ENCODE measurements around the gene TNPO2. TPM values are rescaled to one million over a fixed set of nuclear protein-coding genes. Genes with fewer than 3 reads are reported as not detected.
"Not testable (repeated sequence)": the region's sequence is repeated elsewhere in the genome, so short reads cannot be mapped to it uniquely, and the experiment has no call there.

Gene TNPO2
- total RNA-seq, 1 donor from 2014 or later: 85.7 TPM

DNA sequence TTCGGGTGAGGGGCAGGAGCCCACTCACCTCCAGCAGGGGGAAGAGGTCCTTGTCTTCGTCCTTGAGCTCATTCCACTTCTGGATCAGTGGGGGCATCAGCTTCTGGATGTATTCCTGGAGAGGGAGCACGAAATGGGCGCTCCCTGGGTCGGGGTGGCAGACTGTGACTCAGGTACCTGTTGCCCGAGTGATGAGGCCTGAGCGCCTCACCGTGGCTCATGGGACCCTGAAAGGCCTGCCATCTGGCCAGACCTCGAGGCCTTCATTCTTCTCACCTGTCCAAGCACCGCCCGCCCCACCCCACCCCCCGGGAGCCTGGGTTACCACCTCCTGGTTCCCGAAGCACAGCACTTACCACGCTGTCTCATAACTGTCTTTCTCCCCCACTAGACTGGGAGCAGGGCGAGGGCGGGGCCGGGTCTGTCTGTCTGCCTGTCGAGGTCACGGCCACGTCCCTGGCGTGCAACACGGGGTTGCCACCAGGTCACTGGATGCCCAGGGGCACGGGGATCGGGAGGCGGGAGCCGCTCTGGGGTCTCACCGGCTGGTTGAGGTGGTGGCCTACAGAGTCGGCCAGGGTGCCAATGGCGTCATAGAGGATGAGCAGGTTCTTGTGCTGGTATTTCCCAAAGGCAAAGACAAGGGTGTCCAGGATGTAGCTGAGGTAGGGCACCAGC, 17.9 kb downstream of the TNPO2 start:
- no peak for DNase-seq (ENCODE audit: extremely low spot score in 2 of 2)
- intact Hi-C loops (cut with DNase I): no loop called here
- H3K36me3 ChIP-seq: peaks cover 2 to 93% of the 10 kb centered on the region in 2 donors
- H3K27ac ChIP-seq: no peak overlapping the region
- TF ChIP-seq, protein P1, sequence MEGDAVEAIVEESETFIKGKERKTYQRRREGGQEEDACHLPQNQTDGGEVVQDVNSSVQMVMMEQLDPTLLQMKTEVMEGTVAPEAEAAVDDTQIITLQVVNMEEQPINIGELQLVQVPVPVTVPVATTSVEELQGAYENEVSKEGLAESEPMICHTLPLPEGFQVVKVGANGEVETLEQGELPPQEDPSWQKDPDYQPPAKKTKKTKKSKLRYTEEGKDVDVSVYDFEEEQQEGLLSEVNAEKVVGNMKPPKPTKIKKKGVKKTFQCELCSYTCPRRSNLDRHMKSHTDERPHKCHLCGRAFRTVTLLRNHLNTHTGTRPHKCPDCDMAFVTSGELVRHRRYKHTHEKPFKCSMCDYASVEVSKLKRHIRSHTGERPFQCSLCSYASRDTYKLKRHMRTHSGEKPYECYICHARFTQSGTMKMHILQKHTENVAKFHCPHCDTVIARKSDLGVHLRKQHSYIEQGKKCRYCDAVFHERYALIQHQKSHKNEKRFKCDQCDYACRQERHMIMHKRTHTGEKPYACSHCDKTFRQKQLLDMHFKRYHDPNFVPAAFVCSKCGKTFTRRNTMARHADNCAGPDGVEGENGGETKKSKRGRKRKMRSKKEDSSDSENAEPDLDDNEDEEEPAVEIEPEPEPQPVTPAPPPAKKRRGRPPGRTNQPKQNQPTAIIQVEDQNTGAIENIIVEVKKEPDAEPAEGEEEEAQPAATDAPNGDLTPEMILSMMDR (IDR thresholded peaks at IDR 0.05): no peak
- TF ChIP-seq POLR2AphosphoS5 (IDR thresholded peaks at IDR 0.05; ENCODE audit: insufficient read depth in 1 of 2, low read depth in 1 of 2) (no peak), POLR2A (IDR thresholded peaks at IDR 0.05) (no peak)
- no peak overlapping the region for H3K4me3 ChIP-seq
- H3K9me3 ChIP-seq: no peaks in the 10 kb centered on the region
- no peaks in the 10 kb centered on the region for H3K4me1 ChIP-seq
- no peaks in the 10 kb centered on the region for H3K27me3 ChIP-seq

DNA sequence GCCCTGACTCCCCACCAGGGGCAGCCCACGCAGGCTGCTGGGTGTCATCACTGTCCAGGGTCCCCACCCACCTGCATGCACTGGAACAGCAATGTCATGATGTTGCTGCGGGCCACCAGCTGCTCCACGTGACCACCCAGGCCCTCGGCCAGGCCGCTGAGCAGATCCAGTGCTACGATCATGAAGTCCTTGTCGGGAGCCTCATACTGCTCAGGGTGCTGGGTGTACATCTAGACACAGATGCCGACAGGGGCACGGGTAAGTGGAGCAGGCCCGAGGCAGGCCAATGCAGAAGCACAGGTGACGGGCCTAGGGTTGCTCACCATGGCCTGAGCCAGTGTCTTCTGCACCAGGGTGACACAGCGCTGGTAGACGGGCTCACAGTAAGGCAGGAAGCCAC, 18.6 kb downstream of the TNPO2 start:
- Histone ChIP-seq H3K4me1 (no peaks in the 10 kb centered on the region), H3K9me3 (no peaks in the 10 kb centered on the region), H3K27ac (no peak overlapping the region), H3K36me3 (peaks cover 2 to 93% of the 10 kb centered on the region in 2 donors), H3K27me3 (no peaks in the 10 kb centered on the region), H3K4me3 (no peak overlapping the region)
- DNase-seq (ENCODE audit: extremely low spot score in 2 of 2): no peak
- TF ChIP-seq POLR2AphosphoS5 (IDR thresholded peaks at IDR 0.05; ENCODE audit: insufficient read depth in 1 of 2, low read depth in 1 of 2) (no peak), POLR2A (IDR thresholded peaks at IDR 0.05) (no peak)
- TF ChIP-seq, protein P1 (IDR thresholded peaks at IDR 0.05): no peak
- intact Hi-C loops (cut with DNase I): no loop called here

GRCh38 chr19:12703046-12703445, 20.7 kb downstream of the TNPO2 start:
- intact Hi-C loops (cut with DNase I): no loop called here
- no peak for TF ChIP-seq POLR2A (IDR thresholded peaks at IDR 0.05)

GRCh38 chr19:12701596-12702282, 22.0 kb downstream of the TNPO2 start:
- H3K27me3 ChIP-seq: no peaks in the 10 kb centered on the region
- H3K4me3 ChIP-seq: no peak overlapping the region
- peaks cover 2 to 66% of the 10 kb centered on the region in 2 donors for H3K36me3 ChIP-seq
- H3K4me1 ChIP-seq: peaks cover 7% of the 10 kb centered on the region
- intact Hi-C loops (cut with DNase I): no loop called here
- TF ChIP-seq, protein P1 (IDR thresholded peaks at IDR 0.05): no peak
- no peak for TF ChIP-seq POLR2A (IDR thresholded peaks at IDR 0.05)
- TF ChIP-seq POLR2AphosphoS5 (IDR thresholded peaks at IDR 0.05; ENCODE audit: insufficient read depth in 1 of 2, low read depth in 1 of 2): no peak
- H3K9me3 ChIP-seq: no peaks in the 10 kb centered on the region
- no peak for DNase-seq (ENCODE audit: extremely low spot score in 2 of 2)
- no peak overlapping the region for H3K27ac ChIP-seq

More at GRCh38 chr19:12703046-12703445, 20.7 kb downstream of the TNPO2 start:
- no peaks in the 10 kb centered on the region for H3K27me3 ChIP-seq
- H3K4me3 ChIP-seq: no peak overlapping the region
- DNase-seq (ENCODE audit: extremely low spot score in 2 of 2): no peak
- peaks cover 2 to 73% of the 10 kb centered on the region in 2 donors for H3K36me3 ChIP-seq
- no peaks in the 10 kb centered on the region for H3K4me1 ChIP-seq
- H3K9me3 ChIP-seq: no peaks in the 10 kb centered on the region
- H3K27ac ChIP-seq: no peak overlapping the region

- DNase-seq (ENCODE audit: extremely low spot score in 2 of 2): no peak
- Histone ChIP-seq H3K4me1 (peaks cover 26% of the 10 kb centered on the region), H3K27me3 (no peaks in the 10 kb centered on the region), H3K36me3 (peaks cover 0 to 30% of the 10 kb centered on the region in 2 donors), H3K4me3 (no peak overlapping the region), H3K9me3 (no peaks in the 10 kb centered on the region), H3K27ac (no peak overlapping the region)
- TF ChIP-seq, protein P1 (IDR thresholded peaks at IDR 0.05): no peak
- no peak for TF ChIP-seq POLR2A (IDR thresholded peaks at IDR 0.05)
- TF ChIP-seq POLR2AphosphoS5 (IDR thresholded peaks at IDR 0.05; ENCODE audit: insufficient read depth in 1 of 2, low read depth in 1 of 2): no peak
- intact Hi-C loops (cut with DNase I): no loop called here
These were observed 25.6 kb downstream of the TNPO2 start for GRCh38 chr19:12698138-12698537.

GRCh38 chr19:12697425-12697824, 26.3 kb downstream of the TNPO2 start:
- H3K9me3 ChIP-seq; intact Hi-C loops (cut with DNase I); H3K27ac ChIP-seq; DNase-seq (ENCODE audit: extremely low spot score in 2 of 2); H3K27me3 ChIP-seq: not testable (repeated sequence)
- Histone ChIP-seq H3K36me3 (peaks cover 0 to 23% of the 10 kb centered on the region in 2 donors), H3K4me3 (peak overlapping the region in 1 of 2 donors; percentile 66), H3K4me1 (peaks cover 26% of the 10 kb centered on the region)
